PC-9 (cell line): ENCODE measurements around the gene LAG3. TPM values are rescaled to one million over a fixed set of nuclear protein-coding genes. Genes with fewer than 3 reads are reported as not detected.

Source experiments
- BruUV-seq: library from RNA; stranded (reverse); fragments of 400-500 nt; replicated peaks from 2 replicates; lab custom pipeline; 2021; lab: Mats Ljungman, UMichigan
- CTCF ChIA-PET: fragments of 300-600 bp; sonication (Branson Sonifier 250); formaldehyde crosslinking; loops from one replicate; lab custom pipeline; 2022; ENCODE audit warnings: antibody characterized with exemption; lab: Charles Lee
- POLR2A ChIA-PET: fragments of 300-600 bp; sonication (Branson Sonifier 250); formaldehyde crosslinking; loops from one replicate; lab custom pipeline; 2022; ENCODE audit warnings: antibody characterized with exemption; ENCODE audit not compliant: unreplicated experiment; lab: Charles Lee
- DNase-seq, 2 experiments: peaks; one replicate each; pipeline versions ENCODE4 v3.0.0 to v3.0.0-alpha.2; 2015 to 2022; ENCODE audit warnings: mixed read lengths in 1 of 2
- H2AFZ ChIP-seq: fragments of 200-600 bp; sonication (generic); 2 replicates; pipeline ENCODE4 v1.8.1; 2017; ENCODE audit warnings: antibody characterized with exemption
- H3F3A ChIP-seq: fragments of 200-600 bp; sonication (generic); 2 replicates; pipeline ENCODE4 v1.8.1; 2017; ENCODE audit warnings: antibody characterized with exemption, mild to moderate bottlenecking, low read depth; ENCODE audit not compliant: insufficient read depth
- H3K27ac ChIP-seq: fragments of 200-600 bp; sonication (generic); 2 replicates; pipeline ENCODE4 v1.6.1; 2016; ENCODE audit warnings: mixed run types
- H3K27me3 ChIP-seq: fragments of 200-600 bp; sonication (generic); 2 replicates; pipeline ENCODE4 v1.6.1; 2016; ENCODE audit warnings: low read depth, mixed run types; ENCODE audit not compliant: insufficient read depth
- H3K36me3 ChIP-seq: fragments of 200-600 bp; sonication (generic); 2 replicates; pipeline ENCODE4 v1.6.1; 2016; ENCODE audit warnings: low read depth, mixed run types
- H3K4me1 ChIP-seq: fragments of 200-600 bp; sonication (generic); replicated peaks from 2 replicates; pipeline ENCODE4 v1.6.1; 2016; ENCODE audit warnings: mixed run types; ENCODE audit not compliant: insufficient read depth
- H3K4me2 ChIP-seq: fragments of 200-600 bp; sonication (generic); 2 replicates; pipeline ENCODE4 v1.6.1; 2017; ENCODE audit warnings: mixed run types
- H3K4me3 ChIP-seq: fragments of 200-600 bp; sonication (generic); 2 replicates; pipeline ENCODE4 v1.6.1; 2016; ENCODE audit warnings: mixed run types
- H3K79me2 ChIP-seq: fragments of 200-600 bp; sonication (generic); 2 replicates; pipeline ENCODE4 v1.6.1; 2017; ENCODE audit warnings: low read depth, mixed run types
- H3K9me2 ChIP-seq: fragments of 200-600 bp; sonication (generic); 2 replicates; pipeline ENCODE4 v1.8.1; 2017; ENCODE audit warnings: mild to moderate bottlenecking; ENCODE audit not compliant: insufficient read depth
- H3K9me3 ChIP-seq: fragments of 200-600 bp; sonication (generic); 2 replicates; pipeline ENCODE4 v1.8.1; 2016; ENCODE audit warnings: low read depth; ENCODE audit not compliant: insufficient read depth
- H4K20me1 ChIP-seq: fragments of 200-600 bp; sonication (generic); 2 replicates; pipeline ENCODE4 v1.8.1; 2017; ENCODE audit not compliant: insufficient read depth
- EZH2 ChIP-seq: fragments of 200-600 bp; sonication (generic); IDR thresholded peaks from 2 replicates; pipeline ENCODE4 v1.8.0; 2017; ENCODE audit warnings: antibody characterized with exemption, low read depth
- intact Hi-C: fragments of 100-400 bp; cut with micrococcal nuclease; formaldehyde crosslinking; loops from one replicate; pipeline ENCODE4 v1.10.0; 2022; ENCODE audit not compliant: unreplicated experiment
- total RNA-seq: library from RNA; stranded (reverse); gene quantifications from 2 replicates; pipeline ENCODE4 v1.2.3, GENCODE V29; 2021
- TF ChIP-seq, protein P1 (sequence below): fragments of 200-600 bp; sonication (generic); conservative IDR thresholded peaks from 2 replicates; pipeline ENCODE4 v1.6.1; 2017; ENCODE audit warnings: mixed run types, antibody characterized with exemption, mild to moderate bottlenecking, moderate library complexity

Gene LAG3
- total RNA-seq, 1 experiment from 2014 or later: 10.5 TPM

- CTCF ChIA-PET: interaction anchor here (4.8 kb wide), 1 partner anchor 15 kb away, joined by 83 read pairs; the partner anchor contains the start of gene MLF2
- H3K27ac ChIP-seq: no peak overlapping the region
- peaks cover 25% of the 10 kb centered on the region for H3K79me2 ChIP-seq
- H3K27me3 ChIP-seq: no peaks in the 10 kb centered on the region
- POLR2A ChIA-PET: interaction anchor here (0.5 to 0.7 kb wide), 2 partner anchors 191 to 361 kb away, joined by 3 to 10 read pairs; no protein-coding TSS in a partner anchor
- DNase-seq: no peak
- intact Hi-C loops: no loop called here
- H3K9me2 ChIP-seq: no peaks in the 10 kb centered on the region
- H3K4me1 ChIP-seq: peaks cover 34% of the 10 kb centered on the region
- H3F3A ChIP-seq: peaks cover 46% of the 10 kb centered on the region
- peak overlapping the region; percentile 70; the same call in 1 of the 2 replicates for H3K4me3 ChIP-seq
- peak overlapping the region; percentile 82 for H3K4me2 ChIP-seq
- peaks cover 19% of the 10 kb centered on the region for H4K20me1 ChIP-seq
- no peaks in the 10 kb centered on the region for H3K36me3 ChIP-seq
- no TSS peak for BruUV-seq
- H2AFZ ChIP-seq: no peak overlapping the region
- no peaks in the 10 kb centered on the region for H3K9me3 ChIP-seq
- TF ChIP-seq, protein P1, sequence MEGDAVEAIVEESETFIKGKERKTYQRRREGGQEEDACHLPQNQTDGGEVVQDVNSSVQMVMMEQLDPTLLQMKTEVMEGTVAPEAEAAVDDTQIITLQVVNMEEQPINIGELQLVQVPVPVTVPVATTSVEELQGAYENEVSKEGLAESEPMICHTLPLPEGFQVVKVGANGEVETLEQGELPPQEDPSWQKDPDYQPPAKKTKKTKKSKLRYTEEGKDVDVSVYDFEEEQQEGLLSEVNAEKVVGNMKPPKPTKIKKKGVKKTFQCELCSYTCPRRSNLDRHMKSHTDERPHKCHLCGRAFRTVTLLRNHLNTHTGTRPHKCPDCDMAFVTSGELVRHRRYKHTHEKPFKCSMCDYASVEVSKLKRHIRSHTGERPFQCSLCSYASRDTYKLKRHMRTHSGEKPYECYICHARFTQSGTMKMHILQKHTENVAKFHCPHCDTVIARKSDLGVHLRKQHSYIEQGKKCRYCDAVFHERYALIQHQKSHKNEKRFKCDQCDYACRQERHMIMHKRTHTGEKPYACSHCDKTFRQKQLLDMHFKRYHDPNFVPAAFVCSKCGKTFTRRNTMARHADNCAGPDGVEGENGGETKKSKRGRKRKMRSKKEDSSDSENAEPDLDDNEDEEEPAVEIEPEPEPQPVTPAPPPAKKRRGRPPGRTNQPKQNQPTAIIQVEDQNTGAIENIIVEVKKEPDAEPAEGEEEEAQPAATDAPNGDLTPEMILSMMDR: no peak
- TF ChIP-seq EZH2: no peak
Observed at GRCh38 chr12:6768437-6768914, 3.8 kb upstream of the LAG3 start.

GRCh38 chr12:6768990-6769389 lies 3.3 kb upstream of the LAG3 start:
- no peaks in the 10 kb centered on the region for H3K36me3 ChIP-seq
- peaks cover 43% of the 10 kb centered on the region for H3F3A ChIP-seq
- peak in 1 of 2 experiments; percentile 47 for DNase-seq
- H3K4me2 ChIP-seq: peak overlapping the region; percentile 82
- H3K9me2 ChIP-seq: no peaks in the 10 kb centered on the region
- peaks cover 29% of the 10 kb centered on the region for H3K4me1 ChIP-seq
- no peak overlapping the region for H3K27ac ChIP-seq
- no peak overlapping the region for H2AFZ ChIP-seq
- ChIA-PET POLR2A (interaction anchor here (0.7 kb wide), 1 partner anchor 361 kb away, joined by 10 read pairs; no protein-coding TSS in a partner anchor), CTCF (interaction anchor here (1.0 kb wide), 1 partner anchor 17 kb away, joined by 3 read pairs; no protein-coding TSS in a partner anchor)
- peaks cover 19% of the 10 kb centered on the region for H4K20me1 ChIP-seq
- no peaks in the 10 kb centered on the region for H3K9me3 ChIP-seq
- H3K27me3 ChIP-seq: no peaks in the 10 kb centered on the region
- H3K4me3 ChIP-seq: no peak overlapping the region
- H3K79me2 ChIP-seq: peaks cover 25% of the 10 kb centered on the region
- BruUV-seq: no TSS peak
- intact Hi-C loops: no loop called here
- TF ChIP-seq, protein P1: no peak
- TF ChIP-seq EZH2: no peak

GRCh38 chr12:6769666-6770065 lies 2.7 kb upstream of the LAG3 start:
- POLR2A ChIA-PET: interaction anchor here (0.6 kb wide), 1 partner anchor 338 kb away, joined by 3 read pairs; no protein-coding TSS in a partner anchor
- no peak for TF ChIP-seq EZH2
- TF ChIP-seq, protein P1: no peak
- Histone ChIP-seq H3K27ac (no peak overlapping the region), H3K9me3 (no peaks in the 10 kb centered on the region), H3K4me2 (no peak overlapping the region), H2AFZ (no peak overlapping the region), H3K4me1 (peaks cover 26% of the 10 kb centered on the region), H3K79me2 (peaks cover 25% of the 10 kb centered on the region), H3K27me3 (no peaks in the 10 kb centered on the region), H4K20me1 (peaks cover 19% of the 10 kb centered on the region), H3K9me2 (no peaks in the 10 kb centered on the region), H3K4me3 (no peak overlapping the region), H3K36me3 (no peaks in the 10 kb centered on the region), H3F3A (peaks cover 42% of the 10 kb centered on the region)
- no peak for DNase-seq
- BruUV-seq: no TSS peak
- intact Hi-C loops: no loop called here
- CTCF ChIA-PET: interaction anchor here (1.0 kb wide), 1 partner anchor 18 kb away, joined by 3 read pairs; no protein-coding TSS in a partner anchor
